Common myeloid progenitor, CD34-positive (primary cell): ENCODE data around the gene CACNB3.

Experiments used
- CTCF ChIA-PET: fragments of 350-600 bp; sonication (Branson Sonifier 250); formaldehyde crosslinking; loops from one replicate; lab custom pipeline; 2021; ENCODE audit warnings: antibody characterized with exemption; lab: Charles Lee
- POLR2A ChIA-PET: fragments of 350-600 bp; sonication (Branson Sonifier 250); formaldehyde crosslinking; loops from one replicate; lab custom pipeline; 2021; ENCODE audit warnings: antibody characterized with exemption; lab: Charles Lee
- DNase-seq, 3 donors: peaks; one replicate each; pipeline versions ENCODE4 v3.0.0 to v3.0.0-alpha.2; 2013
- H3K27ac ChIP-seq, 2 experiments: 1 replicate in 1 of 2; 2 replicates in 1 of 2; pipeline ENCODE4 v1.7.0; 2013; ENCODE audit warnings: inconsistent platforms in 2 of 2, low read length in 2 of 2, mild to moderate bottlenecking in 2 of 2, low read depth in 1 of 2, moderate library complexity in 1 of 2; ENCODE audit not compliant: severe bottlenecking in 2 of 2, insufficient read depth in 1 of 2, poor library complexity in 1 of 2
- H3K27me3 ChIP-seq, 5 experiments: replicated peaks in 2 of 5; 1 replicate in 3 of 5; 2 replicates in 2 of 5; pipeline versions ENCODE4 v1.6.1 to v1.7.0; 2013; ENCODE audit warnings: low read length in 4 of 5, mild to moderate bottlenecking in 2 of 5, moderate library complexity in 2 of 5, inconsistent platforms in 1 of 5; ENCODE audit not compliant: insufficient read depth in 5 of 5, control insufficient read depth in 4 of 5
- H3K36me3 ChIP-seq, 4 experiments: 1 replicate in 2 of 4; 2 replicates in 2 of 4; pipeline versions ENCODE4 v1.6.1 to v1.7.0; 2013; ENCODE audit warnings: low read length in 3 of 4, control low read depth in 1 of 4, mild to moderate bottlenecking in 1 of 4; ENCODE audit not compliant: control insufficient read depth in 4 of 4, insufficient read depth in 4 of 4
- H3K4me1 ChIP-seq, 4 experiments: 1 replicate in 3 of 4; 2 replicates in 1 of 4; pipeline versions ENCODE4 v1.6.1 to v1.7.1; 2013; ENCODE audit warnings: low read length in 3 of 4, mild to moderate bottlenecking in 3 of 4, control low read depth in 1 of 4, inconsistent platforms in 1 of 4, moderate library complexity in 1 of 4; ENCODE audit not compliant: control insufficient read depth in 4 of 4, insufficient read depth in 4 of 4; ENCODE audit errors: control extremely low read depth in 1 of 4
- H3K4me3 ChIP-seq, 7 experiments: 1 replicate in 4 of 7; 2 replicates in 3 of 7; pipeline versions ENCODE4 v1.5.1 to v1.7.0; 2013; ENCODE audit warnings: mild to moderate bottlenecking in 7 of 7, low read length in 6 of 7, moderate library complexity in 6 of 7, inconsistent platforms in 2 of 7, low read depth in 2 of 7, control low read depth in 1 of 7; ENCODE audit not compliant: insufficient read depth in 4 of 7, control insufficient read depth in 1 of 7; ENCODE audit errors: extremely low read depth in 1 of 7
- H3K9me3 ChIP-seq, 5 experiments: 1 replicate in 4 of 5; 2 replicates in 1 of 5; pipeline versions ENCODE4 v1.6.1 to v1.7.1; 2013; ENCODE audit warnings: low read length in 4 of 5, mild to moderate bottlenecking in 2 of 5, inconsistent platforms in 1 of 5, low read depth in 1 of 5, moderate library complexity in 1 of 5; ENCODE audit not compliant: control insufficient read depth in 4 of 5, insufficient read depth in 2 of 5; ENCODE audit errors: control extremely low read depth in 1 of 5
- WGBS: methylation state at CpG from one replicate; pipeline ENCODE4 v1.1.5; 2013; ENCODE audit not compliant: insufficient coverage; 5-methylcytosine and 5-hydroxymethylcytosine counted together

Gene CACNB3

DNA sequence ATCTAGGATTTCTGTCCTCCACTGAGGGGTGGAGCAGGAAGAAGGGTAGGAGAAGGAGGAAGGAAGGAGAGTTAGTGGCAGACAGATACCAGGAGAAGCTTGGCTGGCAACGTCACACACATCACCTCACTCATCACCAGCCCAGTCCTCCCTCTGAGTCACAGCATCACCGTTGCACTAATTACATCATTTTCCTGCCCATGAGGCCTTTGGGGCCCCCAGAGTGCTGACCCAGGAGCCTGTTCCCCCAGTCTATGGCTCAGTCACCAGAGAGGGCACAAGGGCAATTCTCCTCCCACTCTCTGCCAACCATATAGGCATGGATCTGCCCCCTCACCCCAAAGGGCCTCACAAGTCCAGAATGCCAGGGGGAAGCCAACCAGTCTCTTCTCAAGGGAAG is 42.8 kb downstream of the CACNB3 start:
- H3K27ac ChIP-seq: no peak overlapping the region
- no peak overlapping the region for H3K4me3 ChIP-seq
- H3K36me3 ChIP-seq: no peaks in the 10 kb centered on the region
- no peak for DNase-seq
- ChIA-PET POLR2A (no interaction called here), CTCF (interaction anchor here (0.6 to 17.5 kb wide), 7 partner anchors 8 to 82 kb away, joined by 3 to 189 read pairs (median 4); partner anchors contain the start of gene DDX23)
- H3K4me1 ChIP-seq: peaks cover 0 to 27% (median 22%) of the 10 kb centered on the region in 4 experiments
- H3K9me3 ChIP-seq: no peaks in the 10 kb centered on the region
- WGBS: 70% methylated on average over 2 of the region's 2 CpGs
- peaks cover 0 to 18% (median 10%) of the 10 kb centered on the region in 5 experiments for H3K27me3 ChIP-seq

DNA sequence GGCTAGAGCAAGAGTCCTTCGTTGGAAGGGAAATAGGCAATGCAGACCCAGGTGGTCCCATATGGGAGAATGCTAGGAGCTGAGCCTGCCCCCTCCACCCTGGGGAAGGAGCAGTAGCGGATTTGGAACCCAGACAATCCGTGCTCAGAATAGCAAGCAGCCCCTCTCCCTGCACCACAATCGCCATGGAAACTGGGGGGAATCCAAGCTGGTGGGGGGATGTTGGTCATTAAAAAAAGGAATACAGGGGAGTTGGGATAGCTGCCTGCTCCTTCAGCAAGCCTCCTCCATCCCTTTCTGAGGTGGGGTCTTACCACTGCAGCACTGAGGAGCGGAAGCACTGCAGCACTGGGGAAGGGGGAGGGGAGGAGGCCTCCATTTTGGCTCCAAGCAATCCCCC is 44.5 kb downstream of the CACNB3 start:
- H3K4me1 ChIP-seq: peaks cover 0 to 29% (median 22%) of the 10 kb centered on the region in 4 experiments
- no peak overlapping the region for H3K4me3 ChIP-seq
- ChIA-PET POLR2A (no interaction called here), CTCF (interaction anchor here (1.0 to 17.5 kb wide), 6 partner anchors 9 to 42 kb away, joined by 3 to 189 read pairs (median 4); partner anchors contain the start of gene DDX23)
- DNase-seq: no peak
- no peak overlapping the region for H3K27ac ChIP-seq
- WGBS: 100% methylated on average over 3 of the region's 5 CpGs
- H3K36me3 ChIP-seq: no peaks in the 10 kb centered on the region
- no peaks in the 10 kb centered on the region for H3K9me3 ChIP-seq
- peaks cover 0 to 18% (median 10%) of the 10 kb centered on the region in 5 experiments for H3K27me3 ChIP-seq

DNA sequence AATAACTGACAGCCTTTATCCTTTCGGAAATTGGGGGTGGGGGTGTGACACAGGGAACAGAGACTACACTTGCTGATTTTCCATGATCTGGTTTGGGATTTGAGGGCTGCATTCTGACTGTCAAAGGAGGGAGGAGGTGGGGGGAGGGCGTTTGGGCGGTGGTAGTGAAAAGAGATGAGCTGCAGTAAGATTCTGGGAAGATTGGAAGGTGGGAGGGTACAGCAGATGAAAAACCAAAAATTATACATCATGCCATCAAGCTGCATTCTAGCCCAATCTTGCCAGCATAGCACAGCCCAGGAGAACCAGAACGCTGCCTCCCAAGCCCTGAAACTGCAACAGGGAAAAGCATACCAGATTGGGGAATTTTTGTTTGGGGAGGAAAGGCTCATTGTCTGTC is 45.0 kb downstream of the CACNB3 start:
- peaks cover 0 to 18% (median 11%) of the 10 kb centered on the region in 5 experiments for H3K27me3 ChIP-seq
- DNase-seq: no peak
- H3K4me3 ChIP-seq: no peak overlapping the region
- POLR2A ChIA-PET: no interaction called here
- no peaks in the 10 kb centered on the region for H3K9me3 ChIP-seq
- WGBS: 100% methylated on average over 2 of the region's 4 CpGs
- CTCF ChIA-PET: interaction anchor here (1.1 to 17.5 kb wide), 5 partner anchors 10 to 41 kb away, joined by 3 to 189 read pairs (median 4); partner anchors contain the start of gene DDX23
- peaks cover 0 to 29% (median 22%) of the 10 kb centered on the region in 4 experiments for H3K4me1 ChIP-seq
- H3K36me3 ChIP-seq: no peaks in the 10 kb centered on the region
- no peak overlapping the region for H3K27ac ChIP-seq

DNA sequence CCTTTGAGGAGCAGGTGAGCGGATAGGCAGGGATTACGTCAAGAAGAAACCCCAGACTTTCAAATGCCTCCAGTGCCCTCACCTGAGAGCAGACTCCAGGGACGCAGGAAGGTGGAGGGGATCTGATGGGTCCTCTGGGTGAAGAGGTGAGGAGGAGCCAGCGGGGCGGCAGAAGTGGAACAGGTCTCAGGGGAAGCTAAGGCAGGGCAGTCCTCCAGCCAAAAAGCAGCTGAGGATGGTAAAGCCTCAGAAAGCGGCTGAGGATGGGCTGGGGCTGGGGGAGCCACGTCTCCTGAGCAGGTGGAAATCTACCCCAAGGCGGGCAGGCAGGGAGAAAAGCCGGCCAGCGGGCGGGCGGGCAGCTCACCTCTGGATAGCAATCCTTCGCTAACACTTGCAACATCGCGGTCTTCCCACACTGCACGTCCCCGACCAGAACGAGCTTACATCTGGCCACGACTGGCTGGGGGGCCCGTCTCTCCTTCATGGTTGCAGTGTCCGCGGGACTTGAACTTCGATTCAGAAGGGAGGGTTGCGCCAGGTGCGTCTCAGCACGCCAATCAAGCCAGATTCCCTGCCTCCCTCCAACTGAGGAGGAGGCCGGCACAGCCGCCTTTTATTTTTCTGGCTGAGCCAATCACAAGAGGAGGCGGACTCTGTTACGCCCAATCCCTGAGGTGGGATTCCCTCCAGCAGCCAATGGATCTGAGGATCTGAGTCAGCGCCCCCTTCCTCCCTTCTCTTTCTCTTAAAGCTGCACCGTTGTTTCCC is 47.2 kb downstream of the CACNB3 start, which contains the start of gene RND1:
Gene RND1 (minus strand): TSS at position 590 of the 771 bp plus-strand sequence. CDS start 103 bp downstream, at position 487.
- Histone ChIP-seq H3K27ac (no peak within 1 kb of the TSS), H3K4me3 (peak within 1 kb of the TSS; percentile 23 to 81 (median 68)), H3K9me3 (no peaks in the 10 kb centered on the region), H3K36me3 (no peaks in the 10 kb centered on the region), H3K27me3 (peaks cover 0 to 18% (median 13%) of the 10 kb centered on the region in 5 experiments), H3K4me1 (peaks cover 0 to 29% (median 22%) of the 10 kb centered on the region in 4 experiments)
- ChIA-PET POLR2A (interaction anchor here (0.6 to 2.0 kb wide), 4 partner anchors 9 to 1412 kb away, joined by 3 to 13 read pairs (median 8); partner anchors contain the start of gene DDX23), CTCF (interaction anchor here (0.9 to 17.5 kb wide), 12 partner anchors 9 to 91 kb away, joined by 3 to 189 read pairs (median 4); partner anchors contain the start of gene DDX23)
- DNase-seq: peak; percentile 92 to 94 (median 93)
- 3% methylated on average over 30 of the region's 32 CpGs for WGBS

DNA sequence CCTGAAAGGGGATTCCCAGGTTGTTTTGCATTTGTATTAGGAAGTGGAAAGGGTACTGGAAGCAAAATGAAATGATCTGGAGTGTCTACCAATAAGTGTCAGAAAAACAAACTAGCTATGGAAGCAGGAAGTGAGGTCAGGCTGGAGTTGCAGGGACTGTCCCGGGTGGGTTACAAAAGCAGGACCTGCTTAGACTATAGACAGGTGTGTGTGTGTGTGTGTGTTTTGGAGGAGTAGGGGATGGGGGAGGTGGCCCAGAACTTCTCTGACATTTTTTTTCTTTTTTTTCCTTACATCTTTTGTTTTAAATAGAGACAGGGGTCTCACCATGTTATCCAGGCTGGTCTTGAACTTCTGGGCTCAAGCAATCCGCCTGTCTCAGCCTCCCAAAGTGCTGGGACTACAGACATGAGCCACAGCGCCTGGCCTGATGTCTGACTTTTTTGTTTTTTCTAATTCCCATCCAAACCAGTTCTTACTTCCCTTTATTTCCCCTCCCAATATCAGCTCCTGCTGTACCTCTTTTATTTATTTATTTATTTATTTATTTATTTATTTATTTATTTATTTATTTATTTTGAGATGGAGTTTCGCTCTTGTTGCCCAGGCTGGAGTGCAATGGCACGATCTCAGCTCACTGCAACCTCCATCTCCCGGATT is 47.9 kb downstream of the CACNB3 start:
- DNase-seq: no peak
- H3K4me3 ChIP-seq: peak overlapping the region in 6 of 7 experiments; percentile 23 to 81 (median 70)
- no peaks in the 10 kb centered on the region for H3K36me3 ChIP-seq
- H3K9me3 ChIP-seq: no peaks in the 10 kb centered on the region
- CTCF ChIA-PET: interaction anchor here (0.9 to 17.5 kb wide), 10 partner anchors 10 to 90 kb away, joined by 3 to 189 read pairs (median 4); partner anchors contain the start of gene DDX23
- H3K4me1 ChIP-seq: peaks cover 0 to 29% (median 22%) of the 10 kb centered on the region in 4 experiments
- peaks cover 0 to 18% (median 13%) of the 10 kb centered on the region in 5 experiments for H3K27me3 ChIP-seq
- H3K27ac ChIP-seq: no peak overlapping the region
- WGBS: 14% methylated on average over 1 of the region's 6 CpGs
- POLR2A ChIA-PET: interaction anchor here (0.6 to 2.0 kb wide), 4 partner anchors 10 to 1411 kb away, joined by 3 to 13 read pairs (median 8); partner anchors contain the start of gene DDX23

DNA sequence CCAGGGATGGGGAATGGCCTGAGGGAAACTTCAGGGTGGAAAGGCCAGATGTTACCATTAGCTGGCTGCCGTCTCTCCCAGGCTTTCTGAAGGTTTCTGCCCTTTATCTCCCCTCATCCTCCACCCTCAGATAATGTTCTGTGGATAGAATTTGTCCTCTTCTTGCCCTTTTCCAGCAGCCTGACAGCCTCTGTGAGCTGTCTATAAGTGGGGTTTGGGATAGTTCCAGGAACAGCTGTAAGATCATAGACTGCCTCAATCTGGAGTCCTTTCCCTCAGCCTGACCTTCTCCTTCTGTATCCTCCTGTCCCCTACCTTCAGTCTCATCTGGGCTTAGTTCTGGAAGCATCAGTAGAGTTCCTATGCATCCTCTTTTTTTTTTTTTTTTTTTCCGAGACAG is 50.2 kb downstream of the CACNB3 start:
- H3K27ac ChIP-seq: no peak overlapping the region
- H3K9me3 ChIP-seq: no peaks in the 10 kb centered on the region
- 100% methylated on average over 2 of the region's 2 CpGs for WGBS
- no peaks in the 10 kb centered on the region for H3K36me3 ChIP-seq
- DNase-seq: no peak
- POLR2A ChIA-PET: no interaction called here
- H3K4me3 ChIP-seq: no peak overlapping the region
- CTCF ChIA-PET: interaction anchor here (1.3 to 8.7 kb wide), 5 partner anchors 9 to 21 kb away, joined by 3 to 49 read pairs (median 21); partner anchors contain the start of gene DDX23
- H3K27me3 ChIP-seq: peaks cover 0 to 18% (median 11%) of the 10 kb centered on the region in 5 experiments
- peaks cover 0 to 28% (median 21%) of the 10 kb centered on the region in 4 experiments for H3K4me1 ChIP-seq
